IPS DF 4.7 (cell line): ENCODE data around the gene SPACA7.

ENCODE experiments used
- DNase-seq: peaks from one replicate; pipeline ENCODE4 v3.0.0-alpha.2; 2013; ENCODE audit warnings: low spot score; ENCODE audit errors: extremely low read depth

SPACA7 gene

DNA sequence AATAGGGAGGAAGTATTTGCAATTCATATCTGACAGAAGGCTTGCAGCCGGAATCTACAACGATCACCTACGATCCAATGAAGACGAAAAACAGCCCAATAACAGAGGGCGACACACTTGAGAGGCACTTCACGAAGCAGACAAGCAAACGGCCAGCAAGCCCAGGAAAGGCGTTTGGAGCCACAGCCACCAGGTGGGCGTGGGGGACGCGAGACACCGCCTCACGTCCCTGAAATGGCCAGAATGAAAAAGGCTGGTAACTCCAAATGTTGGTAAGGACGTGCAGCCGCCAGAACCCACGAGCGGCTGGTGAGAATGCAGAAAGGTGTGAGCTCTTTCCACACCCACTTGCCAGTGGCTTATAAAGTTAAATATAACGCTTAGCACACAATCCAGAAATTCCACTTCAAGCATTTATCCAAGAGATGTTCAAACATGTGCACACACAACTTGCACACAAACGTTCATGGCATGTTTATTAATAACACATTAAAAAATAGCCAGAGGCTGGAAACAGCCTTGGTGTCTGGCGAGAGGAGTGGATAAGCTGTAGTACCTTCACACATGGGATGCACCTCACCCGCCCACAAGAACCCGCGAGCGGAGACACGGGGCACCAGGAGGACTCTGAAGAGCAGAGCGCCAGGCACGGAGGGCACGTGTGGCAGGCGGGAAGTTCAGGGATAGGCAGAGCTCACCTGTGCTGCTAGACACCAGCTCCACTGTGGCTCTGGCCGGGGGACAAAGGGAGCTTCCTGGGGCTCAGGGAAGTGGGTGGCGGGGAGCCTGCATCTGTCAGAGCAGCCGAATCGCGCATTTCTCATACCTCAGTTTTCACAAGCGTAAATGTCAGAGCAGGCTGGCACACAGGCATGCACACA, 89.3 kb downstream of the SPACA7 start:
- no peak for DNase-seq

DNA sequence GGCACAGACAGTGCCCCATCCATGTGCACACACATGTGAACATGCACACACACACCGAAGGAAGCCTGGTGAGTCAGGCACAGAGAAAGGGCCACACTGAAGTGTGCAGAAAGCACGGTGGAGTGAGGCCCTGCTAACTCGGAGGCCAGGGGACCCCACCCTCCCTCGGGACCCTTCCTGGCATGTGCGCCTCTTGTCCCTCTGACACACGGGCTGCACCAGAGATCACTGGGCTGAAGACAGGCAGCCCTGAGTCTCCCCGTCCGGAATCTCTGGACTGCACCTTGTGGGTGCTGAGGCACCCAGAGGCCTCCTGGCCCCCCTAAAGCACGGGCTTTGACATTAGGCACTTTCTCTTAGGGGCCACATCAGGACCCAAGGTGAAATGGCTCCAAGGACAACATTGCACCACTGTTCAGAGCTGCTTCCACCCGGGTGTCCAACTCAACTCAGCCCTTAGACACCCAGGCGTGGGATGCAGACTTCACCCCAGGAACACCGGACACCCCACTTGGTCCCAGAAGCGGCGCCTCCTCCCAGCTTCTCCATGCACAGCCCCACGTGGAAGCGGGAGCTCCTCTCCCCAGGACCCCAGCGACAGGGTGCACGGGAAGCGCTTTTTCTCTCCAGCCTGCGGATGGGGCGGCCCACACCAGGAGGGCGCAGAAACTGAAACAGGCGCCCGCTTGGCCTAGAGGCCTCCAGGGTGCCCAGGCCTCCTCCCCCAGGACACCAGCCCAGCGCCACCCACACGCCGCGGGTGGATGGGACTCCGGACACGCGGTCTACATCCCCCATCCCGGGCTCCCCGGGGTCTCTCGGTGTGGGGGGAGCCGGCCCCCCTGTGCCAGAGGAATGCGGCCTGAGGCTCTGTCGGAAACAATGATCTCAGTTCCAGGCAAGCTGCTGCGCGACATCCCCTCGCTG, 90.2 kb downstream of the SPACA7 start:
- no peak for DNase-seq

- no peak for DNase-seq
These were observed 91.1 kb downstream of the SPACA7 start for GRCh38 chr13:112467236-112467635.

DNA sequence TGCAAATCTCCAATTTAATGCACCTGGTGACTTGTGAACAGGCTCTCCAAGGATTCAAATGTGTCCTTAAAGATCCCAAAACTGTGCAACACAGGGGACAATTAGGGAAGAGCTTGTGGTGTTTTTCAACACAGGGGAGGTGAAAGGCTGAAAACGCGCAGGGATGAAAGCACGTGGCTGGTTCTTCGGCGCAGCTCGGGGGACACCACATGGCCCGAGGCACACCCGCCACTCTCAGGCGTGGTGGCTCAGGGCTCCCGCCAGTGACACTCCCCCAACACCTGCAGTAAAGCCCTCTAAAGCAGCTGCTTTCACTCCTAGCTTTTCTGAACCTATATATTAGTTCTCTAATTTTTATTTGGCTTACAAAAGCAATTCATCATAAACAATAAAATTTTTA, 91.9 kb downstream of the SPACA7 start:
- DNase-seq, result no peak

- no peak for DNase-seq
These were observed 93.1 kb downstream of the SPACA7 start for GRCh38 chr13:112469071-112469745.

DNA sequence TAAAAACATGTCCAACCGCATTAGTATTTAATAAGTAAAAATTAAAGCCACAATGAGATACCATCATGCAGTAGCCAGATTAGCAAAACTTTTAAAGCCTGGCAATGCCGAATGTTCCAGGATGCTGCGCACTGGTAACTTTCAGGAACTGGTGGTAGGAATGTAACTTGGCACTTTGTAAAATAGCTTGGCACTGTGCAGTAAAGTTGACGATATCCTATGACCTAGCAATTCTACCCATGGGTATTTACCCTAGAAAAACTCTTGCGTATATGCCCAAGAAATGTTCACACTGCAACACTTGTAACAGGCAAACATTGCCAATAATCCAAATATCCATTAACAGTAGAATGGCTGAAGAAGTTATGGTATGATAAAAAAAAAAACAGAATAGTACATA, 97.7 kb downstream of the SPACA7 start:
- DNase-seq, result no peak

DNA sequence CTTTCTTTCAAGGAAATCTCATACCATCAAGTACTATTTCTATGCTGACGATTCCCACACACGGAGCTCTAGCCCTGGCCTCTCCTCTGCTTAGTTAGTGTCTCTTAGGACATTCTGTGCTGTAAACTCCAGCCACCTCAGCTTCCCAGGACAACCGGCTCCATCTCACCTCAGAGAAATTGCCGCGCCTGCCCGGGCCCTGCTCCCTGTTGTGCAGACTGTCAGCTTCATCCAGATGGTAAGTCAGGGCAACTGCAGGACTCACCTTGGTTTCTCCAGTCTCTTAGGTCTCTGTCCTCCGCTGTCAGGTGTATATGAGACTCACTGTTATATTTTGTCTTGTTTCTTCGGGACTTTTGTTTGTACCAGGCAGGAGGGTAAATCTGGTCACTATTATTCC, 98.7 kb downstream of the SPACA7 start:
- DNase-seq, result no peak

- no peak for DNase-seq
These were observed 99.7 kb downstream of the SPACA7 start for GRCh38 chr13:112475889-112476288.

DNA sequence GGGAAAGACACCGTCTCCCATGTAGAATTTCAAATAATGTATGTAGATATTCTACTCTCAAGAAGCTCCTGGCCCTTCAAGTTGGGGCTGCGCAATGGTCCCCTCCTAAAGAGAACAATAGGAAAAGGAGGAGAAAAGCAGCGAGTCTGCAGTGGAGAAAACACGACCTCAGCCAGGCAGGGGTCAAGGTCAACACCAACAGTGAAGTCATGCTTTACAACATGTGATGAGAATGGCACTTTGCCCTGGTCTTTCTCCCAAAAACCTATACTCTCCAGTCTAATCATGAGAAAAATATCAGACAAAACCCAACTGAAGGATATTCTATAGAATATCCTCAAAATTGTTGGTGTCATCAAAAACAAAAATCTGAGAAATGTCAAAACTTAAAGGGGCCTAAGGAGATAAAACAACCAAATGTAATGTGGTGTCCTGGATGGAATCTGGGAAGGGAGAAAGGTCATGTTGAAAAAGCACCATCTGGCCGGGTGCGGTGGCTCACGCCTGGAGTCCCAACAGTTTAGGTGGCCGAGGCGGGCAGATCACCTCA, 101.0 kb downstream of the SPACA7 start:
- DNase-seq, result no peak

DNA sequence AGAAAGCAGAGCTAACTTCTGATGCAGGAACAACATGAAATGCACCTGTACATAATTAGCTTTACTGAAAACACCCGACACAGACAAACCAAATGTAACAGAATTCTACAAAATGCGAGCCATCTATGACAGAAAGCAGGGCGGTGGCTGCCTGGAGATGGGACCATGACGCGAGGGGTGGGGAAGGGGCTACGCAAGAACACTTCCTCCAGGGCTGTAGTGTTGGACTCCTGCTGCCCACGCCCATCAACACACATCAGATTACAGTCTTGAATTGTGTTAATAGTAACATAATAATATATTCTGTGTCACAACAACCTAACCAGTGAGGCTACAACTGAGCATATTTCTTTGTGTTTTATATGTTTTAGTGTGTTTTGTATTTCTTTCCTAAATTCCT, 103.2 kb downstream of the SPACA7 start:
- no peak for DNase-seq

GRCh38 chr13:112481458-112481857, 105.3 kb downstream of the SPACA7 start:
- DNase-seq, result no peak

DNA sequence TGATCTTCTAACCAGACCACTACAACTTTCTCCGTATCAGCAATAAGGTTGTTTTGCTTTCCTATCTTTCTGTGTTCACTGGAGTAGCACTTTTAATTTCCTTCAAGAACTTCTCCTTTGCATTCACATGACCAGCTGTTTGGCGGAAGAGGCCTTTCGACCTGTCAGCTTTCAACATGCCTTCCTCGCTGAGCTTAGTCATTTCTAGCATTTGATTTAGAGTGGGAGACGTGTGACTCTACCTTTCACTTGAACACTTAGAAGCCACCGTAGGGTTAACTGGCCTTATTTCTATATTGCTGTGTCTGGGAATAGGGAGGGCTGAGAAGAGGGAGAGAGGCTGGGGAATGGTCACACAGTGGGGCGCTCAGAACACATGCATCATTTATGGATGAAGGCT, 107.1 kb downstream of the SPACA7 start:
- DNase-seq, result no peak
